ENCODE measurements around the gene CXCR4.
"Not testable (repeated sequence)": the region's sequence is repeated elsewhere in the genome, so short reads cannot be mapped to it uniquely, and the experiment has no call there.

- not testable (repeated sequence) for TF ChIP-seq EP300 (IDR thresholded peaks at IDR 0.05)
- TF ChIP-seq, protein P1, sequence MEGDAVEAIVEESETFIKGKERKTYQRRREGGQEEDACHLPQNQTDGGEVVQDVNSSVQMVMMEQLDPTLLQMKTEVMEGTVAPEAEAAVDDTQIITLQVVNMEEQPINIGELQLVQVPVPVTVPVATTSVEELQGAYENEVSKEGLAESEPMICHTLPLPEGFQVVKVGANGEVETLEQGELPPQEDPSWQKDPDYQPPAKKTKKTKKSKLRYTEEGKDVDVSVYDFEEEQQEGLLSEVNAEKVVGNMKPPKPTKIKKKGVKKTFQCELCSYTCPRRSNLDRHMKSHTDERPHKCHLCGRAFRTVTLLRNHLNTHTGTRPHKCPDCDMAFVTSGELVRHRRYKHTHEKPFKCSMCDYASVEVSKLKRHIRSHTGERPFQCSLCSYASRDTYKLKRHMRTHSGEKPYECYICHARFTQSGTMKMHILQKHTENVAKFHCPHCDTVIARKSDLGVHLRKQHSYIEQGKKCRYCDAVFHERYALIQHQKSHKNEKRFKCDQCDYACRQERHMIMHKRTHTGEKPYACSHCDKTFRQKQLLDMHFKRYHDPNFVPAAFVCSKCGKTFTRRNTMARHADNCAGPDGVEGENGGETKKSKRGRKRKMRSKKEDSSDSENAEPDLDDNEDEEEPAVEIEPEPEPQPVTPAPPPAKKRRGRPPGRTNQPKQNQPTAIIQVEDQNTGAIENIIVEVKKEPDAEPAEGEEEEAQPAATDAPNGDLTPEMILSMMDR (IDR thresholded peaks at IDR 0.05): not testable (repeated sequence)
Measured at GRCh38 chr2:136071887-136072286, 46.1 kb downstream of the CXCR4 start.
